Nephron (organoid): ENCODE data around the gene SETD3.

ENCODE experiments used
- H3K27ac Mint-ChIP-seq, 3 experiments: 2 replicates each; pipeline ENCODE4 v1.8.0; 2020; ENCODE audit warnings: mixed read lengths in 3 of 3, mild to moderate bottlenecking in 2 of 3, moderate library complexity in 1 of 3
- H3K27me3 Mint-ChIP-seq: 2 replicates; pipeline ENCODE4 v1.8.0; 2021; ENCODE audit warnings: low read depth, mild to moderate bottlenecking, moderate library complexity, mixed read lengths
- H3K36me3 Mint-ChIP-seq: 2 replicates; pipeline ENCODE4 v1.8.0; 2020; ENCODE audit warnings: low read depth, mixed read lengths
- H3K4me1 Mint-ChIP-seq: 2 replicates; pipeline ENCODE4 v1.8.0; 2020; ENCODE audit warnings: mixed read lengths
- H3K4me3 Mint-ChIP-seq, 3 experiments: 2 replicates each; pipeline ENCODE4 v1.8.0; 2020; ENCODE audit warnings: mild to moderate bottlenecking in 3 of 3, mixed read lengths in 3 of 3, moderate library complexity in 2 of 3
- H3K9me3 Mint-ChIP-seq: 2 replicates; pipeline ENCODE4 v1.8.0; 2020; ENCODE audit warnings: mixed read lengths
- CTCF ChIP-seq, 3 experiments: fragments of 200-600 bp; sonication (generic); IDR thresholded peaks; one replicate each; pipeline ENCODE4 v1.5.0; 2021; ENCODE audit warnings: antibody characterized with exemption in 3 of 3; ENCODE audit not compliant: unreplicated experiment in 3 of 3

SETD3 gene

GRCh38 chr14:99476864-99477263, 3.8 kb downstream of the SETD3 start:
- no peak for TF ChIP-seq CTCF (IDR thresholded peaks at IDR 0.05; ENCODE audit: unreplicated experiment in 3 of 3)
- H3K27ac Mint-ChIP-seq, result peak overlapping the region in 1 of 3 experiments; percentile 77
- H3K9me3 Mint-ChIP-seq, result no peaks in the 10 kb centered on the region
- H3K4me1 Mint-ChIP-seq, result peaks cover 46% of the 10 kb centered on the region
- peak overlapping the region in 1 of 3 experiments; percentile 61 for H3K4me3 Mint-ChIP-seq
- H3K36me3 Mint-ChIP-seq, result no peaks in the 10 kb centered on the region
- H3K27me3 Mint-ChIP-seq, result no peaks in the 10 kb centered on the region

GRCh38 chr14:99475660-99476059, 5.0 kb downstream of the SETD3 start:
- Mint-ChIP-seq H3K36me3 (no peaks in the 10 kb centered on the region), H3K4me1 (peaks cover 45% of the 10 kb centered on the region), H3K27me3 (no peaks in the 10 kb centered on the region), H3K27ac (no peak overlapping the region), H3K4me3 (no peak overlapping the region), H3K9me3 (no peaks in the 10 kb centered on the region)
- no peak for TF ChIP-seq CTCF (IDR thresholded peaks at IDR 0.05; ENCODE audit: unreplicated experiment in 3 of 3)

- no peak overlapping the region for H3K4me3 Mint-ChIP-seq
- peaks cover 50% of the 10 kb centered on the region for H3K4me1 Mint-ChIP-seq
- peak overlapping the region in 2 of 3 experiments; percentile 4 to 11 for H3K27ac Mint-ChIP-seq
- no peaks in the 10 kb centered on the region for H3K36me3 Mint-ChIP-seq
- TF ChIP-seq CTCF (IDR thresholded peaks at IDR 0.05; ENCODE audit: unreplicated experiment in 3 of 3), result no peak
- no peaks in the 10 kb centered on the region for H3K27me3 Mint-ChIP-seq
- H3K9me3 Mint-ChIP-seq, result no peaks in the 10 kb centered on the region
These were observed 5.5 kb downstream of the SETD3 start for GRCh38 chr14:99475179-99475578.

- Mint-ChIP-seq H3K4me3 (no peak overlapping the region), H3K36me3 (no peaks in the 10 kb centered on the region), H3K4me1 (peaks cover 53% of the 10 kb centered on the region), H3K9me3 (no peaks in the 10 kb centered on the region), H3K27ac (no peak overlapping the region), H3K27me3 (no peaks in the 10 kb centered on the region)
- TF ChIP-seq CTCF (IDR thresholded peaks at IDR 0.05; ENCODE audit: unreplicated experiment in 3 of 3), result no peak
These were observed 7.2 kb downstream of the SETD3 start for GRCh38 chr14:99473458-99473857.

GRCh38 chr14:99472937-99473336, 7.7 kb downstream of the SETD3 start:
- Mint-ChIP-seq H3K36me3 (no peaks in the 10 kb centered on the region), H3K4me3 (no peak overlapping the region), H3K27ac (no peak overlapping the region), H3K9me3 (no peaks in the 10 kb centered on the region), H3K4me1 (peaks cover 53% of the 10 kb centered on the region), H3K27me3 (no peaks in the 10 kb centered on the region)
- no peak for TF ChIP-seq CTCF (IDR thresholded peaks at IDR 0.05; ENCODE audit: unreplicated experiment in 3 of 3)

GRCh38 chr14:99471731-99472130, 8.9 kb downstream of the SETD3 start:
- TF ChIP-seq CTCF (IDR thresholded peaks at IDR 0.05; ENCODE audit: unreplicated experiment in 3 of 3), result no peak
- H3K4me3 Mint-ChIP-seq, result no peak overlapping the region
- peaks cover 59% of the 10 kb centered on the region for H3K4me1 Mint-ChIP-seq
- no peak overlapping the region for H3K27ac Mint-ChIP-seq
- H3K36me3 Mint-ChIP-seq, result no peaks in the 10 kb centered on the region
- H3K27me3 Mint-ChIP-seq, result no peaks in the 10 kb centered on the region
- no peaks in the 10 kb centered on the region for H3K9me3 Mint-ChIP-seq
